GM21381 (cell line): Measurements from ENCODE around the gene DNTT.

Experiments used
- ATAC-seq: cut with Tn5 transposase; IDR thresholded peaks from one replicate; pipeline ENCODE4 v1.9.1; 2021; ENCODE audit warnings: mild to moderate bottlenecking, moderate library complexity; ENCODE audit not compliant: unreplicated experiment

DNTT gene

GRCh38 chr10:96371356-96371755 lies 67.1 kb downstream of the DNTT start:
- no peak for ATAC-seq

DNA sequence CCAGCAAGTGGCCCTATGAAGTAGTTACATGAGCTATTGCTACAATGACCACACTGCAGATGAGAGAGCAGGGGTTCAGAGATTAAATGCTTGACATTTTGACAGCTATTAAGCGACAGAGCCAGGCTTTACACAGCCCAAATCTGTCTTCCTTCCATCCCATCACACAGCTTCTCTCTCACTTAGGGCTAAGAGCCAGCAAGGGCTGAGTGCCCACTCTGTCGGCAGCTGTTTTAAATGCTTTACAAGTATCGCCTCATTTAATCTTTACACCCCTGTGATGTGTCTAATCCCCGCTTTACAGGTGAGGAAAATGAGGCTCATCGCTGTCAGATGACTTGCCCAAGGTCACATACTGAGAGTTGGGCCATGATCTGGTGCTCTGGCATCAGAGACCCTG lies 69.8 kb downstream of the DNTT start:
- ATAC-seq: no peak

- ATAC-seq: no peak
Measured at GRCh38 chr10:96374639-96374984, 70.4 kb downstream of the DNTT start.

GRCh38 chr10:96374985-96375830 lies 71.0 kb downstream of the DNTT start:
- peak; percentile 84 for ATAC-seq

DNA sequence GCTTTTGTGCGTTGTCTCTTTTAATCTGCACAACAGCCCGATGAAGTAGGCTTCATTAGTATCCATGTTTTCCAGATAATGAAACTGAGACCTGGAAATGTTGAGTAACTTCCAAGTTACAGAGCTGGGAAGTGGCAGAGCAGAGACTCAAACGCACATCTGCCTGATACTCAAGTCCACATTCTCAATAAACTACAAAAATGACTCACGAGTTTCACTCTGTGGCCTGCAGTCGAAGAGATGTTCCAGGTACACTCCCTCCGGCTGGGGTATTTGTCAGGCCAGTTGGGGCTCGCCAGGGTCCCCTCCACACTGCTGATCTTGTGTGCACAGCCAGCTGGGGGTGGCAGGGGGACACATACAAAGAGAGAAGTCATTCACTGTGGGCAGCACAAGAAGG lies 72.2 kb downstream of the DNTT start:
- no peak for ATAC-seq

- no peak for ATAC-seq
Measured at GRCh38 chr10:96377816-96378294, 73.6 kb downstream of the DNTT start.

DNA sequence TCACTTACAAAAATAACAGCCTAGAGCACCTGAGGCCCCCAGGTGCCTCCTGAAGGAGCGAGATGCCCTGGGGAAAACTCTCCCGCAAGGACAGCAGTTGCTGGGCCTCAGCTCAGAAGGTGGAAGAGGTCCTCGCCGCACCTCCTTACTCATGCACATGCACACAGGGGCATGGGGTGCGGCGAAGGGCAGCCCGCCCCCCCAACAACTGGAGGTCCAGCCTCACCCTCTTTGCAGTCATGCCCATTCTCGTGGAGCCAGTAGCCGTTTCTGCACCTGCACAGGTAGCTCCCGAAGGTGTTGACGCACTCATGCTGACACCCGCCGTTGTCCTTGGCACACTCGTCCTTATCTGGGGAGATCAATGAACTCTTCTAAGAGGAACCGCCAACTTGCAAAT lies 74.5 kb downstream of the DNTT start:
- ATAC-seq: no peak

- ATAC-seq: no peak
Measured at GRCh38 chr10:96379758-96380157, 75.5 kb downstream of the DNTT start.

DNA sequence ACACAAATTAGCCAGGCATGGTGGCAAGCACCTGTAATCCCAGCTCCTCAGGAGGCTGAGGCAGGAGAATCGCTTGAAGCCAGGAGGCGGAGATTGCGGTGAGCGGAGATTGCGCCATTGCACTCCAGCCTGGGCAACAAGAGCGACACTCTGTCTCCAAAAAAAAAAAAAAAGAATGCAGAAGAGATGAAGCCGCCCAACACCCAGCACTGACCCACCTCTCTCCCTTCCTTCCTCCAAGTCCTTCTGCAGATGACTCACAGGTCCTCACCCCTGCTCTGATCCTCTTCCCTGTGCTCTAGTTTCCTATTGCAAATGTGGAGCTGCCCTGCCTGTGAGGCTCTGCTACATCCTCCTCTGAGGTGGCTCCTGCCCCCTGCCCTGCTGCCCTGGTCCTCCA lies 76.6 kb downstream of the DNTT start:
- ATAC-seq: no peak

DNA sequence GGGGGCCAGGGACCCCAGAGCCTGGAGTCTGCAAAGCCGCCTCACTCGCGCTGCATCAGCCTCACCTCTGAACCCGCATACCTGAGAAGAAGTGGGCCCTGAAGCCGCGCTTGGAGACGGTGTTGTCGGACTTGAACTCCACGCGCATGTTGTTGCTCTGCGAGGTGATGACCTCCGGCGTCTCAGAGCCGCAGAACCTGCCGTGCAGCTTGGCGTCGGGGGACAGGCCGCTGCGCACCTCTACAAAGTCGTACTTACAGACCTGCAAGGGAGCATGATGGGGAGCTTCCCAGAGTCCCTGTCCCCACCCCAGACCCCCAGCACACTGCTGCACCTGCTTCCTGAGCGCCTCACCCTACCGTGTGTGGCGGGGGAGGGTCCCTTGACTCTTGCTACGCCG lies 80.3 kb downstream of the DNTT start:
- no peak for ATAC-seq

GRCh38 chr10:96387161-96387560 lies 82.9 kb downstream of the DNTT start:
- ATAC-seq: no peak

DNA sequence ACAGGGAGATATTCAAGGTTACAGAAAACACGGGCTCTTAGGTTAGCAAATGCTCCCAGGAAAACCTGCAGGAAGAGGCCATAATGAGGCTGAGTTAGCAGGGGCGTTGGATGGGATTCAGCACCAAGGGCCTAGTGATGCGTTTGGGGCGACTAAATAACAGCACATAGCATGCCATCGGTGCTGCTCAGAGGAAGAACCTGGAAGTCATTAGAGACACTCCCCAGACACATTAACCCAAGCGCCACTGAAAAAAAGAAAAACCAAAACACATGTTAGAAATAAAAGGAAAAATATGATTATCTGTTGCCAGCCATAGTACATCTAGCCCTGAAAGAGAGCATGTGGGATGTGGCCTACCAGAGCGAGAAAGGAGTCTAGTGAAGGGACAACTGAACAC lies 83.4 kb downstream of the DNTT start:
- no peak for ATAC-seq
